ENCODE data around the gene ABCG4. TPM values are rescaled to one million over a fixed set of nuclear protein-coding genes. Genes with fewer than 3 reads are reported as not detected.

ABCG4 gene
- total and polyA plus RNA-seq, 2 experiments from 2014 or later, result 0.58 to 1.0 TPM

GRCh38 chr11:119115484-119116234 lies 33.2 kb upstream of the ABCG4 start:
- H3K36me3 Mint-ChIP-seq (ENCODE audit: low read depth), result no peaks in the 10 kb centered on the region; the same call in 2 of the 3 replicates
- H3K4me2 ChIP-seq, result peak overlapping the region; percentile 57; the same call in 1 of the 2 replicates
- H3K4me1 ChIP-seq (ENCODE audit: insufficient read depth), result peaks cover 10% of the 10 kb centered on the region
- 0 out of 2 replicates have a peak overlapping the region, but pooled peaks have one; percentile 90 for H2AFZ ChIP-seq
- peaks cover 8% of the 10 kb centered on the region for H3K27me3 Mint-ChIP-seq (ENCODE audit: insufficient read depth, low read depth, poor library complexity)
- H3K79me2 ChIP-seq (replicated peaks; ENCODE audit: insufficient read depth), result no peaks in the 10 kb centered on the region
- H3K4me3 ChIP-seq, result no peak overlapping the region
- 0 out of 2 replicates have a peak, but pooled peaks cover 3% of the 10 kb centered on the region for H3F3A ChIP-seq (replicated peaks; ENCODE audit: low read depth)
- H3K9me3 Mint-ChIP-seq, result no peaks in the 10 kb centered on the region
- TF ChIP-seq EZH2phosphoT487 (IDR thresholded peaks at IDR 0.05; ENCODE audit: unreplicated experiment), result no peak
- H3K27ac ChIP-seq (ENCODE audit: low read depth), result no peak overlapping the region
- peak; percentile 73 for ATAC-seq
- no peaks in the 10 kb centered on the region for H4K20me1 ChIP-seq (replicated peaks; ENCODE audit: insufficient read depth)
- no peaks in the 10 kb centered on the region for H3K9me2 ChIP-seq (ENCODE audit: insufficient read depth)
- peaks cover 8% of the 10 kb centered on the region for H3K4me1 Mint-ChIP-seq
- DNase-seq (ENCODE audit: low spot score), result peak; percentile 71
- H3K27ac Mint-ChIP-seq, result no peak overlapping the region
- H3K4me3 Mint-ChIP-seq, result no peak overlapping the region; the same call in 2 of the 3 replicates
- H3K36me3 ChIP-seq (ENCODE audit: insufficient read depth), result no peaks in the 10 kb centered on the region
- no peaks in the 10 kb centered on the region for H3K27me3 ChIP-seq (ENCODE audit: insufficient read depth)

GRCh38 chr11:119116235-119116594 lies 32.6 kb upstream of the ABCG4 start:
- Histone ChIP-seq H3K4me3 (no peak overlapping the region), H3K79me2 (replicated peaks; ENCODE audit: insufficient read depth) (no peaks in the 10 kb centered on the region), H3K36me3 (ENCODE audit: insufficient read depth) (no peaks in the 10 kb centered on the region), H4K20me1 (replicated peaks; ENCODE audit: insufficient read depth) (no peaks in the 10 kb centered on the region), H3F3A (replicated peaks; ENCODE audit: low read depth) (0 out of 2 replicates have a peak, but pooled peaks cover 3% of the 10 kb centered on the region), H2AFZ (0 out of 2 replicates have a peak overlapping the region, but pooled peaks have one; percentile 90), H3K4me2 (peak overlapping the region; percentile 57; the same call in 1 of the 2 replicates), H3K4me1 (ENCODE audit: insufficient read depth) (peaks cover 12% of the 10 kb centered on the region), H3K27ac (ENCODE audit: low read depth) (no peak overlapping the region), H3K27me3 (ENCODE audit: insufficient read depth) (no peaks in the 10 kb centered on the region), H3K9me2 (ENCODE audit: insufficient read depth) (no peaks in the 10 kb centered on the region)
- H3K27me3 Mint-ChIP-seq (ENCODE audit: insufficient read depth, low read depth, poor library complexity), result peaks cover 10% of the 10 kb centered on the region
- H3K9me3 Mint-ChIP-seq, result no peaks in the 10 kb centered on the region
- H3K4me3 Mint-ChIP-seq, result no peak overlapping the region; the same call in 2 of the 3 replicates
- peaks cover 10% of the 10 kb centered on the region for H3K4me1 Mint-ChIP-seq
- no peaks in the 10 kb centered on the region; the same call in 2 of the 3 replicates for H3K36me3 Mint-ChIP-seq (ENCODE audit: low read depth)
- ATAC-seq (peak; percentile 12; the same call in 2 of the 3 replicates), DNase-seq (ENCODE audit: low spot score) (no peak)
- H3K27ac Mint-ChIP-seq, result no peak overlapping the region
- no peak for TF ChIP-seq JUNB (IDR thresholded peaks at IDR 0.05; ENCODE audit: unreplicated experiment)
- TF ChIP-seq REST (IDR thresholded peaks at IDR 0.05; ENCODE audit: unreplicated experiment), result no peak
- no peak for TF ChIP-seq ETS1 (IDR thresholded peaks at IDR 0.05)
- no peak for TF ChIP-seq ZNF114 (CRISPR knock-in tag; IDR thresholded peaks at IDR 0.05)
- TF ChIP-seq CTCF (conservative IDR thresholded peaks at IDR 0.05; ENCODE audit: low read depth in 2 of 2), result no peak
- no peak for TF ChIP-seq NANOG (IDR thresholded peaks at IDR 0.05; ENCODE audit: borderline replicate concordance)

All from GM23338 (cell line).